Adipose tissue (tissue), 3 donors: ENCODE results near the gene PROM2. TPM values are rescaled to one million over a fixed set of nuclear protein-coding genes. Genes with fewer than 3 reads are reported as not detected.
"Not testable (repeated sequence)": the region's sequence is repeated elsewhere in the genome, so short reads cannot be mapped to it uniquely, and the experiment has no call there.

Experiments used
- H3K27ac ChIP-seq: one replicate; pipeline ENCODE4 v1.5.1; 2013; ENCODE audit warnings: low read depth, low read length
- WGBS, 3 donors: extraction: QIAGEN DNeasy Blood & Tissue Kit; methylation state at CpG; one replicate each; pipeline ENCODE4 v1.1.7; 2013; 5-methylcytosine and 5-hydroxymethylcytosine counted together
- polyA plus RNA-seq, 3 donors: library from polyadenylated mRNA; stranded (reverse); fragments of 200-250 nt; gene quantifications; one replicate each; pipeline ENCODE4 v1.2.3, GENCODE V29; 2013
- donor health status: healthy with polysubstance abuse.
- donor health status: Bipolar disorder and iron deficiency.
- donor health status: healthy.

The PROM2 gene
- polyA plus RNA-seq, 3 donors: 2.0 to 6.1 (median 3.0) TPM

DNA sequence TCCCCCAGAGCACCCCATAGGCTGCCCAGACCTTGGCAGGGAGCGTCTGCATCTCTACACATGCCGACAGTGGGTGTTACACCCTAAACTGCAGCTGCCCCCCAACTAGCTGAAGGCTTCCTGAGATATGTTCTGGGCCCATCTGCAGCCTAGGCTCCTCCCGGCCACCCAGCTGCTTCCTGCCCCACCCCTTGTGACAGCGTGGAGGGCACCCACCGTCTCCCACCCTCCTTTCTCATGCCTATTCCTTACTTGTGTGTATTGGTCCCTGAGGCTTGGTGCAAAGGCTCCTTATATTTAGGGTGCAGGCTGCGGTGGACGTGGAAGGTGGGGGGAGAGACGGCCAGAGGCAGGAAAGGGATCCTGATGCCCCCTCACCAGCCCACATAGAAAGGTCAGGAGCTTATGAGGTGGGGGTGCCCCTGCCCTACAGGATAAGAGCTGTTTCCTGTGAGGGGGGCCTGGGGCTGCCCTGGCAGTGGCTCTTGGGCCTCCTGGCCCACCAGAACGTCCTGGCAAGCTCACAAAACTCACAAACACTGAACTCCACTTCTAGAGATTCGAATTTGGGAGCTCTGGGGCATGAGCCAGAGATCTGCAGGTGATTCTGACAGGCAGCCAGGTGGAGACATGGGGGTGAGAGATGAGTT is 7.3 kb upstream of the PROM2 start:
- no peak overlapping the region for H3K27ac ChIP-seq
- WGBS, 3 donors: 66 to 78% (median 66%) methylated on average over 10 of the region's 10 CpGs

DNA sequence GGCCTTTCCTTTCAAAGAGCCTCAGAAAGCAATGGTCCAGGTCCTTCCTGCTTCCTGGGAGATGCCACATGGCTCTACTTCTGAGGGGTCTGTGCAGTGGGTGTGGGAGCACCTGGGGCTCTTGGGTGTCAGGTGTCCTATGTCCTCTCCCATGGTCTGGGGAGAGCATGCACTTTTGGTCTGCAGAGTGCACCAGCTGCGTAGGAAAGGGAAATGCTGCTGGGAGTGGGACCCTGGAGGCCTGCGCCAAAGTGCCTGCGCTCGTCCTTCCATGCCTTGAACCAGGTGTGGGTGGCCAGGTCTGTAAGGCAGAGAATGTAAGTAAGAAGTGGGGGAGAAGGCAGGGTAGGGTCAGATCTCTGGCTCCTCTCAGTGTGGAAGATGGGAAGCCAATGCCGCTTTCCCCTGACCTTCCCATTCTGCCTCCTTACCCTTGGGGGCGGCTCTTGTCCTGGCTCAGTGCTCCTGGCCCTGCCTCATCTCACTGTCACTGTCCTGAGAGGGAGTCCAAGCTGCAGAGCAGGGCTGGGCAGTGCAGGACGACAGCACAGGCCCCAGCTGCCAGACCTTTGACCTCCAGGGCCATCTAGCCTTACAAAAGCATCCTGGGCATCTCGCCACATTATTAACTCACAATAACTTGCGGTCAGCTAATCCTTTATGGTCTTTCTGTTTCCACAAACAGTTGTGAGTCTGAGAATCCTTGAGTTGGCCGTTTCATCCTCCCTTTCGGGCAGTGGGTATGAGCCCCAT is 6.6 kb upstream of the PROM2 start:
- H3K27ac ChIP-seq: no peak overlapping the region
- WGBS, 3 donors: 78 to 83% (median 81%) methylated on average over 11 of the region's 11 CpGs

DNA sequence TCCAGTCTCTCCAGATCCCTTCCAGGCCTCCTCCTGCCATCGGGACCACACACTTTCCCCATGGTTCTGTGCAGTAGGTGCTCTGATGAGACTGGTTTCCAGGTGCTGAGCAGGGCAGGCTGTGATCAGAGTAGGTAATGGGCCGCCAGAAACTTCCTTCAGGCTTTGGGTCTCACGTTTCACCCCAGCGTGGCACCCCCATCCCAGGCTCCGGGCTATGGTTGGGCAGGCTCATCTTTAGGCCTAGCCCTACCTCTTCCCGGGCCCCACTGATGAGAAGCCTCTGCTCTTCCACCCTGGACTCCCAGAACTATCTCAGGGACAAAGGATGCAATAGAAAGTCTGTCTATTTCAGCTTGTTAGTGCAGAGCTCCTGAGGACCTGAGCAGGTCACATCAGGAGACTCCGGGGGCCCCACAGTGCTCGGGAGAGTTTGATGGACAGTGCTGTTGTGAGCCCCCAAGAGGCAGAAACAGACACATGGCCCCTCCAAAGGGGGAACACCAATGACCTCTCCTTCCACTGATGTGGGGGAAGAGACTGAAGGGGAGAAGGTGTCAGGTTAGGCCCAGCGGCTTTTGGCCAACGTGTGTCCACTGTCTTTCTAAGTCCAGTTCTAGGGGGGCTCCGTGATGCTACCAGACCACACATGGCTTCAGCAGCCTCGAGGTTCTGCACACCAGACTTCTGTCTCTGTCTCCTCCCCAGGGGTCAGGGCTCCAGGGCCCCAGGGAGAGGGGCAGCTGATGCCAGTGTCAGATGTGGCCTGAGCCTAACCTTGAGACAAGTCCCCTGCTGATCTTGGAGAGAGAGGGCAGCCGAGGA is 5.8 kb upstream of the PROM2 start:
- 86 to 89% (median 88%) methylated on average over 13 of the region's 13 CpGs for WGBS, 3 donors

DNA sequence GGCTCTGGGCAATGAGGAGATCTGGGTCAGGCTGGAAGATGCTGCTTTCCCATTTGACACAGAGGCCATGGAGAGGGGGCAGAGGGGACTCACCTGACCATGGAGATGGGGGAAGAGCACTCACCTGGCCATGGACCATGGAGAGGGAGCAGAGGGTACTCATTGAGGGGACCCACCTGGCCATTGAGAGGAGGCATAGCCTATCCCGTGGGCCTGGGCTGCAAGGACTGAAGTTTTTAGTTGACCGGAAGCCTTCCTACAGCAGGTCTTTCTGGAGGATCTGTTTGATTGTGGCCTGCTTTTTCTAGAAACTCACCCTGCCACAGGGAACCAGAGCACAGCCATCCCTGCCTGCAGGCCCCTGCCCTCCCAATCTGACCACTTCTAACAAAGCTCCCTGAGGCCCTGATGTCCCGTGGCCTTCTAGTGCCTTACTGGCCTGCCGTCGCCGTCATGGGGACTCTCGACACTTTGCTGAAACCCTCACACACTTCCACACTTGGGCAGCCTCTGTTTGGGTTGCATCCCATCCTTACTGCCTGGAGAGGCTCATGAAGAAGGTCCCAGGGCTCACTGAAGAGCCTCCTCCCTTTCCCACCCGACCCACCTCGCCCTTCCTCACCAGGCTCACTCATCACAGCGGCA is 5.1 kb upstream of the PROM2 start:
- no peak overlapping the region for H3K27ac ChIP-seq
- 96 to 97% (median 97%) methylated on average over 10 of the region's 10 CpGs for WGBS, 3 donors

More for the DNA sequence above, 5.8 kb upstream of the PROM2 start:
- H3K27ac ChIP-seq: no peak overlapping the region

DNA sequence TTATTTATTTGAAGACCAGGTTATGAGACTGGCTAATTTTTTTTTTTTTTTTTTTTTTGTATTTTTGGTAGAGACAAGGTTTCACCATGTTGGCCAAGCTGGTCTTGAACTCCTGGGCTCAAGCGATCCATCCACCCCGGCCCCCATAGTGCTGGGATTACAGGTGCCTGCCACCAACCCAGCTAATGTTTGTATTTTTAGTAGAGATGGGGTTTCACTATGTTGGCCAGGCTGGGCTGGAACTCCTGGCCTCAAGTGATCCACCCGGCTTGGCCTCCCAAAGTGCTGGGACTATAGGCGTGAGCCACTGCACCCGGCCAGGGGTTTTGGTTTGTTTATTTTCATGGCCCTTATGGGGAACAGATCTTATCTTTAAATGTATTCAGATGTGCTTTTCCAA is 4.5 kb upstream of the PROM2 start:
- WGBS, 3 donors: 93 to 97% (median 97%) methylated on average over 5 of the region's 5 CpGs
- H3K27ac ChIP-seq: not testable (repeated sequence)

DNA sequence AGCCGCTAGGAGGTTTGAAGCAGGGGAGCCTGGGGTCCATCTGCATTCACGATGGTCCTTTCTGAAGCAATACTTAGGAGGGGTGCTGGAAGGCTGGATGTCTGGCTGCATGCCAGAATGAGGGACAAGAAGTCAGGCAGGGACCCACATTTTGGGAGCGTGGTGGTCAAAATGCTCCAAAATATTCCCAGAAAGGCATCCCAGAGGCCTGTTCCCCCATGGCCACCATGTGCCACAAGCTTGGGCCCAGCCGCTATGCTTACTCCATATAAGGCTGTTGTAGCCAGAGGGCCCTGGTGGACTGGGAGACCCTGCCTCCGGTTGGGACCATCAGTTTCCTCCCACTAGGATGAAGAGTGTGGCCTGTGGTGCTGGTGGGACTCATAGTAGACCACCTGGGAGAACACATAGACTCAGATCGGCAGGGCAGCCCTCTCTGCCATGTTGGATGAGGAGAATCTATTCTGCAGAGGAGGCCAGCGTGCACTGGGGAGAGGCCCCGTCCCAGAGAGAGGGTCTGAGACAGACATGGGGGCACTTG is 3.6 kb upstream of the PROM2 start:
- H3K27ac ChIP-seq: no peak overlapping the region
- 91 to 93% (median 91%) methylated on average over 8 of the region's 8 CpGs for WGBS, 3 donors

DNA sequence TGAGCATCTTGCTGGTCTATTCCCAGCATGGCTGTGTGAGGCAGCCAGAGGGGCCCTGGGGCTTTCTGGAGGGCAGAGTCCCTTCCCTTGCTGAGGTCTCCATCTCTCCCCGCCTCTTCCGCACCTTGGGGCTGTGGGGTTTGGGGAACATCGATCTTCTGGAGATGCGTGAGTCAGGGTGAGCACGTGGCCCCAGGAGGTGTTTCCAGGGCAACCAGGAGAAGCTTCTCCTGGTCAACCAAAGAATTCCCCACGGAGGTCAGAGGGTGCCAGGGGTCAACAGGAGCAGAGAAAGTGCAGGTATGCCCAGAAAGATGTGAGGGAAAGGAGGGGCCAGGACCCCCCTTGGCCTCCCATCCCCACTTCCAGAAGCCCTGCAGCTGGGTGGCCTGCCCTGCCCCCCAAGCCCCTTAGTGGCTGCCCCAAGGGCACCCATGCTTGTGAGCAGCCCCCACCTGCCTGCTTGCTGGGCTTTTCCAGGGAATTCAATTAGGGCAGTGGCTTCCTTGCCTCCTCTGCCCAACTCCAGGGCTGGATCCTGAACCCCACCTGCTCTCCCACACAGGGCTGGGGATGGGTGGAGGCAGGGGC is 2.8 kb upstream of the PROM2 start:
- H3K27ac ChIP-seq: no peak overlapping the region
- WGBS, 3 donors: 64 to 78% (median 75%) methylated on average over 6 of the region's 6 CpGs

DNA sequence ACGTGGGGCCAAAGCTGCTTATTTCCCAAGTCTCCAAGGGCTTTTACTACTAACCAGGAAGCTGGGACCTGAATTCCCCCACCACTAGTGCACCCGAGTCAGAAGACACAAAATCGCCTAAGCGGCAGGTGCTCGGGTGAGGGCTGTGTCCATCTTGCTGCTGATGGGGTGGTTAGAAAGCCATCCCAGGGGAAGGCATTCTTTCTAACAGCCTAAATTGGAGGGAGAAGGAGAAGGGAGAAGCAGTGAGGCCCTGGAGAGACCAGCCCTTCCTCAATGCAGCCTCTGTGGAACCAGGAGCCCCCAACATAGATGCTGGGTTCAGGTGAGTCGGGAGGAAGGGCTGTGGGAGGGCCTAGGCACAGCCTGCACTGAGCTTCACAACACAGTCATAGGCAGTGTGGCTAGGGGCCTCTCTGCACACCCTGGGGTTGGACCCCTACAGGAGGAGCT is 1.9 kb upstream of the PROM2 start:
- no peak overlapping the region for H3K27ac ChIP-seq
- WGBS, 3 donors: 88 to 93% (median 89%) methylated on average over 6 of the region's 6 CpGs

DNA sequence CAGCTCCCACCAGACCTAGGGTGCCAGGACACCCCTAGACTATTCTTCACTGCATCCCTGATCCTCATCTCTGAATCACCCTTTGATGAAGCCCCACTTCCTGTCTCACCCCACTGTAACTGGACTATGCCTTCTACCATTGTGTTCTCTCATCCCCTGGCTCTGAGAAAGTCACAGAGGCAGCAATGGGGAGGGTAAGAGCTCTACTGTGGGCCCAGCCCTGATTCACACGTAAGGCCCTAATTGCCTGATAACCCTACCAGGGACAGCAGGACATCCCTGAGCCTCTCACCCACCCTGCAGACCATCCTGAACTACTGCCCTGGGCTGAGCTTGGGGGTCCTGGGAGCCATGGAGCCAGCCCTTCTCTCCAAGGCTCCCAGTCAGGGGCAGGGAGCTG is 1.5 kb upstream of the PROM2 start:
- no peak overlapping the region for H3K27ac ChIP-seq
- WGBS, 3 donors: 68 to 81% (median 79%) methylated on average over 1 of the region's 1 CpG

DNA sequence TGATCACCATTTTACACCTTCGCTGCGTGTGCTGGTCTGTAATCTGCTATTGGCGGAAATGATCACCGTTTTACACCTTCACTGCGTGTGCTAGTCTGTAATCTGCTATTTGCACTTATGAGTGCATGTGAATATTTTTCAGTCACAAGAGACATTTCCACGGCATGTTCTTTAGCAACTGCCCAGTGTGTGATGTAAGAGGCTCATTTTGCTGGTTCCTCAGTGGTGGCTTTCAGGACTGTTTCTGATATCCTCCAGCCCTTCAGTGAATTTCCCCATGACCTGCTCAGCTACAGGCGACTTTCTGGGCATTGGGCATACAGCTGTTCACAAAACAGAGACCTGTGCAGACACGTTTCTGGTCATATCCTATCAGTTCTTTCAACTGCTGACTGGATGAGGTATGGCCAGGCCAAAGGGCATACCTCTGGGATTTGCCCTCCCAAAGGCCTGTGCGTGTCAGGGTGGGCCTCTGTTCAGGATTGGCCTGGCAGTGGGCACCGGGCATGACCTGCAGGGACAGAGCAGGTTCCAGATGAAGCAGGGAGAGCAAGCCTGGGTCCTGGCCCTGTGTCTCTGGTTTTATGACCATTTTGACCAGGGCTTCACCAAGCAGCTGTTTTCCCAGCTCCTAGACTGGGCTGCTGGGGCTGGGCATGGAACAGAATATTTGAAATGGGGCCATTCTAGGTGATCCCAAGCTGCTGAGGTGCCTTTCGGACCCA is 521 bp upstream of the PROM2 start:
- no peak overlapping the region for H3K27ac ChIP-seq
- WGBS, 3 donors: 80 to 85% (median 81%) methylated on average over 11 of the region's 11 CpGs

DNA sequence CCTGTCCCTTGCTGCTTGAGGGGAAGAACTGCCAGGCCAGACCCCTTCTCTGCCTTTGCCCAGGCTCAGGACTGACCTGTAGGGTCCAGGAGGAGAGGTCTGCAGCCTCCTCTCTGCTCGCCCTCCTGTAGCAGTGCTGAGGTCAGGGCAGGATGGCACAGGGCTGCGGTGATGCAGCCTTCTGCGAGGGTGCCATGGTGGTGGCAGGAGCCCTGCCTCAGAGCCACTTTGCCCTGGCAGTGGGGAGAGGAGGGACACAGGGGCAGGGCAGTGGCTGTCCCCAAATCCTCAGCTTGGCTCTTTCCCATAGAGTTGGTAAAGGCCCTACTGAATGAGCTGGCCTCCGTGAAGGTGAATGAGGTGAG is 884 bp downstream of the PROM2 start:
- H3K27ac ChIP-seq: no peak overlapping the region

DNA sequence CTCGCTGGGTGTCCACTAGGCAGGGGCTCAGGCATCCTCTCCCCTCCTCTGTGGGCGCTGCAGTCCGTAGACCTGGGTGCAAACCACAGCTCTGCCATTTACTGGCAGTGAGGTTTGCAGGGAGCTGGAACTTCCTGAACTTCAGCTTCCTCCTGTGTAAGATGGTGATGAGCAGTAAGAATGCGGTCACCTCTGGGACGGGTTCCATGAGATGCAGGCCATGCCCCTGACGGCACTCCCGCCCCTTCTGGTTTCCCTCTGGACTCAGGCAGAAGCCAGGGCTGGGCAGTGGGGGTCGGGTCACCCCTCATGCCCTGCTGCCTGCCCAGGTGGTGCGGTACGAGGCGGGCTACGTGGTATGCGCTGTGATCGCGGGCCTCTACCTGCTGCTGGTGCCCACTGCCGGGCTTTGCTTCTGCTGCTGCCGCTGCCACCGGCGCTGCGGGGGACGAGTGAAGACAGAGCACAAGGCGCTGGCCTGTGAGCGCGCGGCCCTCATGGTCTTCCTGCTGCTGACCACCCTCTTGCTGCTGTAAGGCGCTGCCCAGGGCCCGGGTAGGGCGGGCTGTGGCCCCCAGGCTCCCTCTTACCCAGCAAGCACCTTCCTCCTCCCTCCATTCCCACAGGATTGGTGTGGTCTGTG is 1.5 kb downstream of the PROM2 start:
- WGBS, 3 donors: 81 to 88% (median 87%) methylated on average over 27 to 28 of the region's 28 CpGs
- no peak overlapping the region for H3K27ac ChIP-seq

More for the DNA sequence above, 884 bp downstream of the PROM2 start:
- WGBS, 3 donors: 65 to 88% (median 77%) methylated on average over 4 of the region's 4 CpGs

DNA sequence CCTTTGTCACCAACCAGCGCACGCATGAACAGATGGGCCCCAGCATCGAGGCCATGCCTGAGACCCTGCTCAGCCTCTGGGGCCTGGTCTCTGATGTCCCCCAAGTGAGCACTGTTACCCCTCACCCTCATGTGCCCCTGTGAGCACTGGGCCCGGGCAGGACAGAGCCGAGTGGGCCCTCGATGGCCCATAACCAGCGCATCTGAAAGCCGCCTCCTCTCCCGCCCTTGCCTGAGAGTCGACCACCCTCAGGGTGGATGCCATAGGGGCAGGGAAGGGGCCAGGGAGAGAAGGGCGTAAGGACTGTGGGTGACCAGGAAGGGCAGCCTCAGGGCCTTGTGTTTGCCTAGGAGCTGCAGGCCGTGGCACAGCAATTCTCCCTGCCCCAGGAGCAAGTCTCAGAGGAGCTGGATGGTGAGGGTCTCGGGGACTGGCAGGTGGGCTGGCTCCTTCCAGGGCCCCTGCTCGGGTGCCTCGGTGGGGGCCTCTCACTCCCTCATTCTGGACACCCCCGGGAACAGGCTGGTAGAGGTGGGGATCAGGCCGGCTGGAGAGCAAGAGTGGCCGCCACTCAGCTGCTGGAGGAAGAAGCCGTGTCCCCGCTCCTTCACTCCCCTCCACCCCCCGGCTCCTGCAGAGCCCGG is 2.1 kb downstream of the PROM2 start:
- WGBS, 3 donors: 79 to 88% (median 88%) methylated on average over 12 to 22 of the region's 22 CpGs
- H3K27ac ChIP-seq: no peak overlapping the region

DNA sequence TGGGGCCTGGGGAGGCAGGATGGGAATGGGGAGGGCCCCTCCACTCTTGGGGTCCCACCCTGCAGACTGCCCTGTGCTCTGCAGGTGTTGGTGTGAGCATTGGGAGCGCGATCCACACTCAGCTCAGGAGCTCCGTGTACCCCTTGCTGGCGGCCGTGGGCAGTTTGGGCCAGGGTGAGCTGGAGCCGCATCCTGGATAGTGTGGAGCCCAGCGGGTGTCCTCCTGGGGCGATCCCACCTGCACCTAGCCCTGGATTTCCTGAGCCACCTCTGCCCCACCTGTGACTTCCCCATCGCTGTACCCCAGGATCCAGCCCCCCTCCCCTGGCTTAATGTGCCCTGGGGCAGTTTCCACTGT is 2.6 kb downstream of the PROM2 start:
- no peak overlapping the region for H3K27ac ChIP-seq
- WGBS, 3 donors: 86 to 92% (median 91%) methylated on average over 9 of the region's 9 CpGs

DNA sequence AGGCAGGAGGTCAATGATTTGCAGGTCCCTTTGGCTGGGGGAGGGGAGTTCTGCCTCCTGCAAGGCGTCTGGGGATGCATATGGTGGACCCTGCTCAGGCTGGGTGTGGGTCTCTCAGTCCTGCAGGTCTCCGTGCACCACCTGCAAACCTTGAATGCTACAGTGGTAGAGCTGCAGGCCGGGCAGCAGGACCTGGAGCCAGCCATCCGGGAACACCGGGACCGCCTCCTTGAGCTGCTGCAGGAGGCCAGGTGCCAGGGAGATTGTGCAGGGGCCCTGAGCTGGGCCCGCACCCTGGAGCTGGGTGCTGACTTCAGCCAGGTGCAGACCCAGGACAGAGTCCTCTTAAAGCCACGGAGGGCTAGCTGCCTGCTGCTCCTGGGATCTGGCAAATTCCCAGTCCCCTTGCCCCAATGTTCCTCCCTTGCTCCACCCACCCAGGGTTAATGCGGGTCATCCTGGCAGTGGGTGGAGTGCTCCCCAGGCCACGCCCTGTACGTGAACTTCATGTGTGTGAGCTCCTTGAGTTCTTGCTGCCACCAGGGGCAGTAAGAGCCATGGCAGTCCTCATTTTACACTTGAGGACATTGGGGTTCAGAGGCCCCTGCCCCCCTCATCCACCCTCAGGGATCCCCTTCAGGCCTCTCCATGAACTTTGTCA is 3.1 kb downstream of the PROM2 start:
- no peak overlapping the region for H3K27ac ChIP-seq
- 30 to 77% (median 65%) methylated on average over 11 of the region's 11 CpGs for WGBS, 3 donors

DNA sequence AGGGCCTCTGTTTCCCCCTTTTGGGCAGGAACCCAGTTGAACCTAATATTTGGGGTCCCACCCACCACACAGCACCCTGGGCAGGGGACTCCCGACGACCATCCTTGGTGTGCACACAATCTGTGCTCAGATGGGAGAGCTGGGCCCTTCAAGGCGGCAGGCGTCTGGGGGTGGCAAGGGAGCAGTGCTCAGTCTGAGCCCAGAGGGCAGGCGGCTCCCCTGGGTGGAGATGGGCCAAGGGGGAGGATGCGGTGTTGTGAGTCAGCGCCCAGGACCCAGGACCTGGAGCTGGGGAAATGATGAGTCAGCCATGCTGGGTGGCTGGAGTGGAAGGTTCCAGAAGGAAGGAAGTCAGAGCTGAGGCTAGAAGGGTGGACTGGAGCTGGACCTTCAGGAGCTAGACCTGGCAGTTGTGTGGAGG is 3.8 kb downstream of the PROM2 start:
- H3K27ac ChIP-seq: no peak overlapping the region
- WGBS, 3 donors: 89 to 98% (median 94%) methylated on average over 7 of the region's 7 CpGs
